Stimulated activated CD4-positive, alpha-beta T cell treated with anti-CD3 and anti-CD28 coated beads, Interleukin-4, amount 100 ng/mL, for 48 hours (primary cell): ENCODE results near the gene ARL6.

Source experiments
- DNase-seq, 2 donors: peaks; one replicate each; pipeline ENCODE4 v3.0.0-alpha.2; 2020; ENCODE audit warnings: low read depth in 2 of 2

Gene ARL6

GRCh38 chr3:97764407-97765238 lies at the start of gene ARL6:
ARL6 (plus strand) TSS chr3:97764758; CDS start chr3:97768108, 3,350 bp downstream.
- peak; percentile 57 to 68 for DNase-seq

GRCh38 chr3:97719156-97719821 lies 45.3 kb upstream of the ARL6 start:
- DNase-seq, result peak; percentile 52 to 54

GRCh38 chr3:97720417-97720816 lies 44.1 kb upstream of the ARL6 start:
- no peak for DNase-seq

- no peak for DNase-seq
Observed at GRCh38 chr3:97721446-97721845, 43.1 kb upstream of the ARL6 start.

- no peak for DNase-seq
Observed at GRCh38 chr3:97736928-97737327, 27.6 kb upstream of the ARL6 start.

- no peak for DNase-seq
Observed at GRCh38 chr3:97738761-97739160, 25.8 kb upstream of the ARL6 start.

- DNase-seq, result no peak
Observed at GRCh38 chr3:97742036-97742435, 22.5 kb upstream of the ARL6 start.

- DNase-seq, result no peak
Observed at GRCh38 chr3:97744289-97744688, 20.3 kb upstream of the ARL6 start.

- DNase-seq, result no peak
Observed at GRCh38 chr3:97763586-97764406, 762 bp upstream of the ARL6 start.

GRCh38 chr3:97765336-97765735 lies 778 bp downstream of the ARL6 start:
- no peak for DNase-seq

- no peak for DNase-seq
Observed at GRCh38 chr3:97772926-97773325, 8.4 kb downstream of the ARL6 start.

- DNase-seq, result no peak
Observed at GRCh38 chr3:97778152-97778551, 13.6 kb downstream of the ARL6 start.

- DNase-seq, result no peak
Observed at GRCh38 chr3:97793420-97794019, 29.0 kb downstream of the ARL6 start.

GRCh38 chr3:97795951-97796350 lies 31.4 kb downstream of the ARL6 start:
- DNase-seq, result no peak

- no peak for DNase-seq
Observed at GRCh38 chr3:97804471-97804870, 39.9 kb downstream of the ARL6 start.

- DNase-seq, result no peak
Observed at GRCh38 chr3:97810779-97811390, 46.3 kb downstream of the ARL6 start.

- no peak for DNase-seq
Observed at GRCh38 chr3:97815149-97815917, 50.8 kb downstream of the ARL6 start.

GRCh38 chr3:97816811-97817210 lies 52.3 kb downstream of the ARL6 start:
- no peak for DNase-seq

GRCh38 chr3:97817965-97818364 lies 53.4 kb downstream of the ARL6 start:
- no peak for DNase-seq

GRCh38 chr3:97820780-97821179 lies 56.2 kb downstream of the ARL6 start:
- no peak for DNase-seq

- DNase-seq, result peak; percentile 36 to 37
Observed at GRCh38 chr3:97821287-97821773, 56.8 kb downstream of the ARL6 start.
